GM13976 (cell line): ENCODE data around the gene PRKACA.

Experiments used
- DNase-seq: peaks from one replicate; pipeline ENCODE4 v3.0.0; 2012; ENCODE audit warnings: low spot score
- CTCF ChIP-seq: IDR thresholded peaks from 2 replicates; pipeline ENCODE4 v1.5.1; 2012; ENCODE audit warnings: borderline replicate concordance, mild to moderate bottlenecking; ENCODE audit not compliant: insufficient read depth; ENCODE audit errors: extremely low read depth, missing control alignments, control extremely low read depth
- in situ Hi-C: fragments of 300-500 bp; cut with MboI; formaldehyde crosslinking; loops from one replicate; pipeline ENCODE4 v1.12.0; 2022; ENCODE audit warnings: low sequenced_read_pairs, mixed read lengths, inconsistent platforms; ENCODE audit not compliant: unreplicated experiment

The PRKACA gene

GRCh38 chr19:14155371-14155770, 37.8 kb upstream of the PRKACA start:
- in situ Hi-C loops: no loop called here
- no peak for TF ChIP-seq CTCF
- no peak for DNase-seq

- in situ Hi-C loops: no loop called here
- no peak for DNase-seq
- no peak for TF ChIP-seq CTCF
These were observed 35.2 kb upstream of the PRKACA start for GRCh38 chr19:14152713-14153112.

GRCh38 chr19:14150770-14151661, 33.5 kb upstream of the PRKACA start:
- DNase-seq: no peak

GRCh38 chr19:14150041-14150769, 32.6 kb upstream of the PRKACA start:
- DNase-seq: no peak
- no peak for TF ChIP-seq CTCF
- in situ Hi-C loops: no loop called here

More at GRCh38 chr19:14150770-14151661, 33.5 kb upstream of the PRKACA start:
- no peak for TF ChIP-seq CTCF
- in situ Hi-C loops: no loop called here

GRCh38 chr19:14149509-14149994, 32.0 kb upstream of the PRKACA start:
- DNase-seq: no peak
- TF ChIP-seq CTCF: no peak
- in situ Hi-C loops: no loop called here

GRCh38 chr19:14148751-14149410, 31.3 kb upstream of the PRKACA start:
- in situ Hi-C loops: no loop called here
- TF ChIP-seq CTCF: no peak
- no peak for DNase-seq
